Measurements from ENCODE around the gene TMEM109. TPM values are rescaled to one million over a fixed set of nuclear protein-coding genes. Genes with fewer than 3 reads are reported as not detected.

Gene TMEM109
- total RNA-seq, 1 experiment from 2014 or later: 26.8 TPM

- no peak for TF ChIP-seq NR3C1 (CRISPR knock-in tag; conservative IDR thresholded peaks at IDR 0.05; ENCODE audit: low read depth)
- TF ChIP-seq NR2C2 (CRISPR knock-in tag; IDR thresholded peaks at IDR 0.05): no peak
- TF ChIP-seq ZBTB43 (CRISPR knock-in tag; IDR thresholded peaks at IDR 0.05): no peak
Measured at GRCh38 chr11:60872124-60872960, 41.6 kb upstream of the TMEM109 start (continued).

GRCh38 chr11:60872961-60873524 is 40.9 kb upstream of the TMEM109 start:
- ATAC-seq (peak; percentile 70), DNase-seq (ENCODE audit: low spot score) (peak; percentile 54)
- Mint-ChIP-seq H3K4me3 (no peak overlapping the region), H3K27me3 (ENCODE audit: low read depth) (no peaks in the 10 kb centered on the region), H3K36me3 (no peaks in the 10 kb centered on the region), H3K9me3 (no peaks in the 10 kb centered on the region), H3K4me1 (peaks cover 8% of the 10 kb centered on the region), H3K27ac (no peak overlapping the region)
- ChIA-PET CTCF (interaction anchor here (1.0 to 7.9 kb wide), 5 partner anchors 15 to 110 kb away, joined by 3 to 44 read pairs (median 7); no protein-coding TSS in a partner anchor), POLR2A (interaction anchor here (0.6 to 0.7 kb wide), 2 partner anchors 40 to 526 kb away, joined by 3 read pairs; no protein-coding TSS in a partner anchor)
- TF ChIP-seq ZNF423 (CRISPR knock-in tag; IDR thresholded peaks at IDR 0.05) (no peak), USF2 (CRISPR knock-in tag; IDR thresholded peaks at IDR 0.05) (no peak), ESRRA (CRISPR knock-in tag; IDR thresholded peaks at IDR 0.05; ENCODE audit: borderline replicate concordance) (no peak), STAT6 (CRISPR knock-in tag; conservative IDR thresholded peaks at IDR 0.05; ENCODE audit: low read depth) (no peak), IRF1 (CRISPR knock-in tag; IDR thresholded peaks at IDR 0.05) (no peak), JUN (CRISPR knock-in tag; IDR thresholded peaks at IDR 0.05) (no peak), SMAD3 (CRISPR knock-in tag; IDR thresholded peaks at IDR 0.05; ENCODE audit: borderline replicate concordance) (no peak), HMGXB4 (CRISPR knock-in tag; IDR thresholded peaks at IDR 0.05) (no peak)

GRCh38 chr11:60873533-60873932 is 40.4 kb upstream of the TMEM109 start:
- ChIA-PET CTCF (interaction anchor here (1.0 to 7.9 kb wide), 5 partner anchors 14 to 111 kb away, joined by 3 to 44 read pairs (median 7); no protein-coding TSS in a partner anchor), POLR2A (interaction anchor here (0.7 kb wide), 1 partner anchor 40 kb away, joined by 3 read pairs; no protein-coding TSS in a partner anchor)
- no peak for DNase-seq (ENCODE audit: low spot score)
- Mint-ChIP-seq H3K9me3 (no peaks in the 10 kb centered on the region), H3K4me1 (peaks cover 8% of the 10 kb centered on the region), H3K27me3 (ENCODE audit: low read depth) (no peaks in the 10 kb centered on the region), H3K4me3 (no peak overlapping the region), H3K36me3 (no peaks in the 10 kb centered on the region), H3K27ac (no peak overlapping the region)
- ATAC-seq: no peak; the same call in 1 of the 2 replicates
- TF ChIP-seq ATF2 (CRISPR knock-in tag; IDR thresholded peaks at IDR 0.05; ENCODE audit: borderline replicate concordance, low read depth) (no peak), SMAD3 (CRISPR knock-in tag; IDR thresholded peaks at IDR 0.05; ENCODE audit: borderline replicate concordance) (no peak), CBFB (CRISPR knock-in tag; IDR thresholded peaks at IDR 0.05; ENCODE audit: low read depth) (no peak), E2F4 (CRISPR knock-in tag; IDR thresholded peaks at IDR 0.05; ENCODE audit: borderline replicate concordance, low read depth) (no peak)
